AG09319 (cell line): Measurements from ENCODE around the gene BBC3.
"Not testable (repeated sequence)": the region's sequence is repeated elsewhere in the genome, so short reads cannot be mapped to it uniquely, and the experiment has no call there.

ENCODE experiments used
- DNase-seq: peaks from one replicate; pipeline ENCODE4 v3.0.0-alpha.2; 2010; ENCODE audit warnings: low read depth; ENCODE audit errors: extremely low read depth
- CTCF ChIP-seq: IDR thresholded peaks from 2 replicates; pipeline ENCODE4 v1.5.1; 2011; ENCODE audit warnings: low read depth, mild to moderate bottlenecking, inconsistent platforms, low read length, moderate library complexity

The BBC3 gene

GRCh38 chr19:47256693-47257410, 25.9 kb upstream of the BBC3 start:
- DNase-seq: peak; percentile 98
- TF ChIP-seq CTCF: no peak

GRCh38 chr19:47255879-47256692, 25.1 kb upstream of the BBC3 start, which contains the start of gene CCDC9:
CCDC9 (plus strand) TSS chr19:47256525; CDS start chr19:47258401, 1,876 bp downstream.
- peak; percentile 92 for DNase-seq
- TF ChIP-seq CTCF: no peak

- no peak for TF ChIP-seq CTCF
- DNase-seq: no peak
Observed at GRCh38 chr19:47253970-47254369, 23.0 kb upstream of the BBC3 start.

- TF ChIP-seq CTCF: no peak
- DNase-seq: no peak
Observed at GRCh38 chr19:47253467-47253881, 22.5 kb upstream of the BBC3 start.

- not testable (repeated sequence) for DNase-seq
Observed at GRCh38 chr19:47253016-47253415, 22.0 kb upstream of the BBC3 start.

GRCh38 chr19:47247308-47247990, 16.4 kb upstream of the BBC3 start:
- no peak for DNase-seq
- peak; percentile 93 for TF ChIP-seq CTCF

- peak; percentile 87 for TF ChIP-seq CTCF
- DNase-seq: peak; percentile 96
Observed at GRCh38 chr19:47243776-47244547, 13.0 kb upstream of the BBC3 start.
